GM21529 (cell line): Measurements from ENCODE around the gene C20orf144.

Source experiments
- ATAC-seq: cut with Tn5 transposase; IDR thresholded peaks from one replicate; pipeline ENCODE4 v1.9.1; 2021; ENCODE audit not compliant: unreplicated experiment

C20orf144 gene

GRCh38 chr20:33664085-33664761 is 2.1 kb downstream of the C20orf144 start:
- no peak for ATAC-seq

DNA sequence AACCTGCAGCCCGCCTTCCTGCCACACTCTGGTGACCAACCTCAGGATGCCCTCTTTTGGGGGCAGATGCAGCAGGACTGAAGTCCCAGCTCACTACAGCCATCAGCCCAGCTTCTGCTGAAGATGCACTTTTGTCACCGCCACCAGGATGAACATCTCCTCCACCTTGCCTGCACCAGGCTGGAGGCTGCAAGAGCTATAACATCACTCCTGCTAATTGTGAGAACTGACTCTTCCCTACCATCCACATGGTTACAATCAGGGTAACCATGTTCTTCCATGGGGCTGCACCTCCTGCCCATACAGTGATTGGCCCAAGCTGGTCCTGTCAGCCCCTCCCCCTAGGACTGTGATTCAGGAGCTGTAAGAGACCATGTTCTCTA is 2.6 kb downstream of the C20orf144 start:
- ATAC-seq = no peak

DNA sequence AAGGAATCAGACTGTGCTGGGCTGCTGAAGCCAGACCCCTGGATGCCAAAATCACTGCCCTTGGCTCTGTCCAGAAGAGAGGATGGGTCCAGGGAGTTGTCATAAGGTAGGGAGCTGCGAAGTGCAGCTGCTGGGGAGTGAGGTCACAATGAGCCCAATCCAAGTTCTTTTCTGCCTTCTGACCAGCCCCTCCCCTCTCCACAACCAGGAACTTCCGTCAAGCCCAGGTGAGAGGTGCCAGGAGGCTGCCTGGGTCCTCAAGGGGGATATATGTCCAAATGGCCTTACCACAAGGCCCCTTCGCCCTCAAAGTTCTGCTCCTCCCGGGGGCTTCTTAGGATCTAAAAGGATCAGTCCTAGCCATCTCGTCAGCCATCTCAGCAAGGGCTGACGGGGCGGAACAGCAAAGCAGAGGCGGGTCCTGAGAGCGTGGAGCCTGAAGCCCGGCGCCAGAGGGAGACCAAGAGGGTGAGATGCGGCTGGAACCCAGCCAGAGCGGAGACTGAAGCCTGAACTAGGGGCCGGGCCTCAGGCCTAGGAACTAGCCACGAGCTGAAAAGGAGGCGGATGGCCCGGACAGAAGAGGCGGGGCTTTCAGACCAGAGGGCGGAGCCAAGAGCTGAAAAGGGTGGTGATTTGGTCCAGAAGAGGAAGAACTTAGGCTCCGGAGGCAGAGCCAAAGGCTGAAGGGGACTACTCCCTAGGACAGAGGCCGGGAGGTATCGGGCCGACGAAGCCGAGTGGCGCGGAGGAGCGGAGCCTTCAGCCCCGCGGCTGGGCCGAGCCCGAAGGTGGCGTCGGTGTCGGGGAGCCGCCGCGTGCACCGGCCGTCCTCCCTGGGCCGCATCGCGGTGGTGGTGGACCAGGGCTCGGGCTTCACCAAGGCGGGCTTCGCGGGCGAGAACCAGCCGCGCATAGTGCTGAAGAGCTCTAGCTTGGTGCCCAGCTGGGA is 4.4 kb downstream of the C20orf144 start, which contains the start of gene ACTL10:
Gene ACTL10, plus strand, starts transcription at position 651 of the 952 bp plus-strand sequence. CDS start 555 bp downstream, outside the sequence.
- peak; percentile 63 for ATAC-seq

DNA sequence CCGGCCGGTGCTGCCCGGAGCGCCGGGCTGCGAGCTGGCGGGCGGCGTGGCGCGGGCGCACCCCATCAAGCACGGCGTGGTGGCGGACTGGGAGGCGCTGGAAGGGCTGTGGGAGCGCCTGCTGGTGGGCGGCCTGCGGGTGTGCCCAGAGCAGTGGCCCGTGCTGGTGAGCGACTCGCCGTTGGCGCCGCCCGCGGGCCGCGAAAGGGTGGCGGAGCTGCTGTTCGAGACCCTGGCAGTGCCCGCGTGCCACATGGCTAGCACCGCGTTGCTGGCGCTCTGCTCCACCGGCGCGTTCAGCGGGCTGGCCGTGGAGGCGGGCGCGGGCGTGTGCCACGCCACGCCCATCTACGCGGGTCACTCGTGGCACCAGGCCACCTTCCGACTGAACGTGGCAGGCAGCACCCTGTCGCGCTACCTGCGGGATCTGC is 5.1 kb downstream of the C20orf144 start:
- ATAC-seq = peak; percentile 13

DNA sequence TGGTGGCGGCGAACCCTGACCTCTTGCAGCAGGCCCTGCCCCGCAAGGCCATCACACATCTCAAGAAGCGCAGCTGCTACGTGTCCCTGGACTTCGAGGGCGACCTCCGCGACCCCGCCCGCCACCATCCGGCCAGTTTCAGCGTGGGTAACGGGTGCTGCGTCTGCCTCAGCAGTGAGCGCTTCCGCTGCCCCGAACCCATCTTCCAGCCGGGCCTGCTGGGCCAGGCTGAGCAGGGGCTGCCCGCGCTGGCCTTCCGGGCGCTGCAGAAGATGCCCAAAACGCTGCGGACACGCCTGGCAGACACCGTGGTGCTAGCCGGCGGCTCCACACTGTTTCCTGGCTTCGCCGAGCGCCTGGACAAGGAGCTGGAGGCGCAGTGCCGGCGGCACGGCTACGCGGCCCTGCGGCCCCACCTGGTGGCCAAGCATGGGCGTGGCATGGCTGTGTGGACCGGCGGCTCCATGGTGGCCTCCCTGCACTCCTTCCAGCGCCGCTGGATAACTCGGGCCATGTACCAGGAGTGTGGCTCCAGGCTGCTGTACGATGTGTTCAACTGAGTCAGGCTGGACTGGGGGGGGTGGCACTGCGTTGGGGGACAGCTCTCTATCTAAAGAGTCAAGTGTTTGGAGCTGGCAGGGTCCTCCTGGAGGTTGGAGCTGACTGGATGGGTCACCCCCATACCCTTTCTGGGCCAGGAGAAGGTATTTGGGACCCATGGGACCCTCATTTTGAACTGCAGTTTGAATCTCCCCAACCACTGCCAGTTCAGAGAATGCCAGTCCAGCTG is 5.7 kb downstream of the C20orf144 start:
- peak; percentile 29 for ATAC-seq

DNA sequence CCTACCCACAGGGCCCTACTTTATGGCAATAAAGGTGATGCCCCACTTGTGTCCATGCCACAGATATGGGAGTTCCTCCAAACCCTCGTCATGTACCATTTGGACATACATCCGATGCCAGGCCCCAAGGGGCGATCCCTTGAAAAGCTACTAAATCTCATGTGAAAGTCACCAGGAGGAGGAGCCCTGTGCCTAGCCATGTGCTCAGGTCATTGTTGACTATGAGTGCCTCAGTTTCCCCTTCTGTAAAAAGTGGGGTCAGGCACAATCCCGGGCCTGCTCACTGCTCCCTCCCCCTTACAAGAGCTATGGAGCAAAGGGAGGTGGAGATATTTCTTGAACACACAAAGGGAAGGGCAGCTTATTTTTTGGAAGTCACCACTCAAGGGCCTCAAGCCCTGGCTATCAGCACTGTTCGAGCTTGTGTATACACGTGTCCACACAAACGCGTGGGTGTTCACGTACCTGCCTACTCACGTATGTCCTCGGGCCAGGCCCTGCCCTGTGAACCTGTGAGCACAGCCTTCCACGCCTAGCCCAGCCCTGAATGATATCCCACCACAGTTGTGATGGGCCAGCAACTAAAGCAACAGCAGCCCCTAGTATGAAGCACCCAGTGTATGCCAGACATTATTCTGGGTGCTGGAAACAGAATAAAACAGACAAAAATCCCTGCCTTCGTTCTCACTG is 6.5 kb downstream of the C20orf144 start:
- no peak for ATAC-seq

GRCh38 chr20:33669224-33669623 is 7.1 kb downstream of the C20orf144 start:
- no peak for ATAC-seq

- ATAC-seq = no peak
Measured at GRCh38 chr20:33669873-33670640, 7.9 kb downstream of the C20orf144 start.

DNA sequence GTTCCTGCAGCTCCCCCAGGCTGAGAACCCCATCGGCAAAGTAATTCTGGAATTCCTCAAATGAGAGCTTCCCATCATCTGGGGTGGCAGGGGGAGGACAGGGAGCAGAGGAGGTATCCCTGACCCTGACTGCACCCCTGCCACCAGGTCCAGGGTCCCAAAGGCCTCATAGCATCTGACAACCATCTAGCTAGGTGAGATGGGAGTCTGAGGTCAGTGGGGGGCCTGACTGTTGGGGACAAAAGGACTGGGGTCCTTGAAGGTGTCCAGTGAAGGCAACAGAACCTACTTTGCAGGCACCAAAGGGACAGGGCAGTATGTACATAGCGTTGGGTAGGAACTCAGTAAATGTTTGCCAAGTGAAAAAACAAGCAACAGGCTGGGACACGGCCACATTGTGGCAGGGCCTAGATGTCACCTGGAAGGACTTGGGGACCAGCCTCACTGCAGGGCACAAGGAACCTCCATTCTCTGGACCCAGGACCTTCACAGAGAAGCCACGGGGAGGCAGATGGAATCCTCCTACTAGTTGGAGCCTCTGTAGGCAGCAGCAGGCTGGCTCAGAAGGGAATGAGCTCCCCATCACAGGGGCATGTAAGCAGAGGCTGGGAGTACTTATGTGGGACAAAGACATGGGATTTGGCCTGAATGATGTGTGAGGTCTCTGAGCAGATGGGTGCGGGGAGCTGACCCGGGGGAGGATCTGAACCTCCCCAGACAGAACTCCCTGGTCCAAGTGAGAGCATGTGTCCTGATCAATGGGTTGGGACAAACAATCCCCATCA is 8.8 kb downstream of the C20orf144 start:
- no peak for ATAC-seq

DNA sequence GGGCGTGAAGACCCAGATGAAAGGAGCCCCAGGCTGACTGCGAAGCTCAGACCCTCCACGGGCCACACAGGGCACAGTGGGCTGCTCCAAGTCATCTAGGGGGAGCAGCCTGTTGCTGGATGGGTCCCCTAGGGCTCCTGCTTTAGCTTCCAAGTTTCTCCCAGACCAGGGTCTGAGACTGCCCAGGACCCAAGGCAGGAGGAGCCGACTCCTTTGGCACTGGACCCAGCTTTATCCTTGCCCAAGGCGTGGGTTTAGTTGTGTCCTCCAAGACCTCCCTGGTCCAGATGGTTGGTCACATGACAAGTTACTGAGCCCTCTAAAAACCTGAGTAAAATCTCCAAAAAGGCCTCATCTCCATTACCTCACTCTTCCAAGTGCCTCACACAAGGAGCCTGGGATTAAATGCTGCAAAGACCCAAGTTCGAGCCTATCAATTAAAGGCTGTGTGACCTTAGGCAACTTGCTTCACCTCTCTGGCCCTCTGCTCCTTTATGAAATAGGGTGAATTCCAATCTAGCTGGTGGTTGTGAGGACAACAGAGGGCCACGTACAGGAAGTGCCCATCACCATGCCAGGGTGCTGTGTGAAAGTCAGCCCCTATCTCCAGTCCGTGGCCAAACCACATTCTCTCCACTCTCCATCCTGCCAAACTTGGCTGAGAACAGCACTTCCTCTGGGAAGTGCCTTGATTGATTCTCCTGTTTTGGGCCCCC is 9.6 kb downstream of the C20orf144 start:
- ATAC-seq = no peak

GRCh38 chr20:33672426-33673113 is 10.4 kb downstream of the C20orf144 start:
- no peak for ATAC-seq

- ATAC-seq = no peak
Measured at GRCh38 chr20:33673114-33673409, 10.9 kb downstream of the C20orf144 start.

DNA sequence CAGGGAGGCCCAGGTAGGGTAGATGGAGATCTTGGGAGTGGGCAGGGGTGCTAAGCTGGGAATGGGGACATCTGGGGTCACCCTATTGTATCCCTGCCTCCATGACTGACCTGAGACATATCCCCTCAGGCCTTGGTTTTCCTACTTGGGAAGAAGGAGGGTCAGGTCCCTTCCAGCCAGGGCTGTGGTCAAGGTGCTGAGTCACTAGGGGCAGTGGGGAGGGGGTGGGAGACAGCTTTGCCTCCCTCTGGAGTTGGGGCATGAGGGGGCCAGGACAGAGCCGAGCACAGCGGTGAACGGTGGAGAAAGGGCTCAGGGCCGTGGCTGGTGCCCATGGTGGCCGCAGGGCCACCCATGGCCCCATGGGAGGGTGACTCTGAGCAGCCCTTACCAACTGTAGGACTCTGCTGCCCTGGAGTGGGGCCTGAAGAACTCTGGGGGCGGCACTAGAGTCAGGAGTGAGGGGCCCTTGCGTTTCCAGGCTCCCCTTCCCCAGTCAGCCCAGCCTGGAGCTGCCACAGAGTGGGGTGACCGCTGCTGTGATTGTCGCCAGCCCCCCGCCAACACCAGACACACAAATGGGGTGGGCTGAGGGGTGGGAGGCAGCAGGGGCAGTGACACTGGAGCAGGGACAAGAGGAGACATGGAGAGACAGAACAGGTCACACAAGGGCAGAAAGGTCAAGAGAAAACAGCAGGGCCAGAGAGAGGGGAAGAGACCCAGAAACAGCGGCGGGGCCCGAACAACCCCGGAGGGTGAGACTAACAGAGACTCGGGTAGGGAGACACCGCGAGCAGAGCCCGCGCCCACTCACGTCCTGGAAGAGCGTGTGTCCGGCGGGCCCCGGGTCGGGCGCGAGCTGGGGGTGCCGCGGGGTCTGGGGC is 11.5 kb downstream of the C20orf144 start:
- peak; percentile 33 for ATAC-seq

- peak; percentile 59 for ATAC-seq
Measured at GRCh38 chr20:33674294-33675135, 12.4 kb downstream of the C20orf144 start, which contains the start of gene NECAB3. Gene NECAB3 (minus strand): TSS chr20:33674428. CDS start chr20:33674352, 76 bp downstream.

- ATAC-seq = no peak
Measured at GRCh38 chr20:33675136-33675959, 13.2 kb downstream of the C20orf144 start.
